Esophagus mucosa (tissue), 1 donor: Measurements from ENCODE around the gene DMAC2. TPM values are rescaled to one million over a fixed set of nuclear protein-coding genes. Genes with fewer than 3 reads are reported as not detected.
"Not testable (repeated sequence)": the region's sequence is repeated elsewhere in the genome, so short reads cannot be mapped to it uniquely, and the experiment has no call there.

Experiments
- ATAC-seq: fragments of 200-7000 bp; cut with Tn5 transposase; one replicate; pipeline ENCODE4 v1.9.1; 2020
- total RNA-seq: library from RNA; stranded (reverse); gene quantifications from one replicate; pipeline ENCODE4 v1.2.4, GENCODE V29; 2023
- donor health status: DM: yes; HTN: yes; CAD: no.

Gene DMAC2
- 34.6 TPM for total RNA-seq

GRCh38 chr19:41439441-41440222 is at the start of gene DMAC2:
Gene DMAC2 (minus strand): TSS chr19:41439912. CDS start chr19:41439899, 13 bp downstream.
- ATAC-seq, result peak; percentile 88

- ATAC-seq, result not testable (repeated sequence)
Observed at GRCh38 chr19:41486953-41487352, 47.2 kb upstream of the DMAC2 start.

DNA sequence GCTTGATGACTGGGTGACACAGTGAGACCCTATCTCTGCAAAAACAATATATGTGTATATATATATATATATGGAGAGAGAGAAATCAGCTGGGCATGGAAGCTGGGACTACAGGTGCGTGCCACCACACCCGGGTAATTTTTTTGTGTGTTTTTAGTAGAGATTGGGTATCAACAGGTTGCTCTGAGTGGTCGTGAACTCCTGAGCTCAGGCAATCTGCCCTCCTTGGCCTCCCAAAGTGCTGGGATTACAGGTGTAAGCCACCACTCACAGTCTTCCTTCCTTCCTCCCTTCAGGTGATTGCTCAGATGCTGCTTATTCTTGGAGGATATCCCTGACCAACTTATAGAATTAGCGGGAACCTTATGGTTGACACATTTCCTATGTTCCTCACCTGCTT is 45.1 kb upstream of the DMAC2 start:
- no peak for ATAC-seq

DNA sequence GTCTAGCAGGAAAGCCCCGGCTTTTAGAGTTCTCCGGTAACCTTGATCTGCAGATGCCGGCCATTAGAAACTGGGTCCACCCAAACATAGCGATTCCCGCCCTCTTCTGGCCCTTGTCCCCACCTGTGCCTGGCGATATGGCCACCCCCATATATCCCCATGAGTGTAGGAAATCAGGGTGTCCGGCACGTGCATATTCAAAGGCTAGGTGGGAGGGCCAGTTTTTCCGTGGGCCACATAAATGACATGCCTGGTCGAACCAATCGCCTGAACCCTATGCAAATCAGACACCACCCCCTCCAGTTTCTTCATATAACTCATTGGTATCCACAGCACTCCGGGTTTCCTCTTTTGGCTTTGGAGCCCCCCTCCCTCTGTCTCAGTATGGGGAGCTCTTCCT is 40.6 kb upstream of the DMAC2 start:
- ATAC-seq, result no peak

GRCh38 chr19:41479757-41480191 is 40.1 kb upstream of the DMAC2 start:
- peak; percentile 74 for ATAC-seq

DNA sequence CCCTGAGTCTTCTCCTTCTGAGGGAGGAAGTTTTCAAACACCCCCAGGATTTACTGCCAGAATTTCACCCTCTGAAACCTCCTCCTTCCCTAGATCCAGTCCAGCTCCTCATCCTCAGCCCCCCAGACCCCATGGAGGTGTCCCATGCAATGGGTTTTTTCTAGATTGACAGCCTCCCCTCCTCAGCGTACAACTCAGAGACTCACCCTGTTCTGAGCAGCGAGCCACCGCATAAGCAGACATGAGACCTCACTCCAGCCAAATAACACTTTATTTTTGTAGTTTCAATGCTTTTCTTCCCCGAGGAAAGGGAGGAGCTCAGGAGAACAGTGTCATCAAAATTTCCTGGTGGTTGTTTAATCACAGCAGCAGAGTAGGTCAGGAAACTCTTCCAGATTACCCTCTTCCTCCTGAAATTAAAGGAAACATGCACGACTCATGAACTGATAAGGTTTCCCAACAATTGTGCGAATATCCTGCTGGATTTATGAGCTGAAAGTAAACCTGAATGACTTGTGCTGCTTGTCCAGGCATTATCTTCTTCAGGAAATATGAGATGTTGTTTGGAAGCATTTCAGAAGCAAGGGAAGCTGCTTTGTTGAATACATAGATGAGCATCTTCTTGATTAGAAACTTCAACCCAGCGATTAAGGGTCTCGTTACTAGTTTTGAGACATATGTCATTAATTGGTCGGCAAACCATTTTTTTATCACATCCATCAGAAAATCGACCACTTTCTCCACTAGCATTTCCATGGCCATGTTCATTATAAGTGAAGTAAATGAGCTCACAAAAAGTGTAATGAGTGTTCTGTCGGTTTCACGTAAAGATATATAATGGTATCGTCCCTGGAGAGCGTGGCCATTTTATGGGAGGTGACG is 39.4 kb upstream of the DMAC2 start:
- peak; percentile 14 for ATAC-seq

DNA sequence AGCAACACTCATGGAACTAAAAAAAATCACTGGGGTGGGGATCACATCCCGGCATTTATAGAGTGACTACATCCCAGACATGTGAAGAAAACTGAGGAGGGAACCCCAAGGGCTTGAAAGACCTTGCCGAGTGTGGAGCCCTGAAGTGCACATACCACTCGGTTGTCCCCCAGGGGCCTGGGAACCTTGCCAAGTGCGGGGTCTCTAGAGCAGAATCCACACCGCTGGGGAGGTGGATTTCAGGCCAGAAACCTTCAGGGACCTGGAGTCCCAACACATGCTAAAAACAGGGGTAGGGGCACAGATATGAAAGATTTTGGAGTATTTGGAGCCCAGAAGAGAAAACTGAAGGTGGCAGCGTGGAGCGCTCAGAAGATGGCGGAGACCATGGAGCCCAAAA is 38.5 kb upstream of the DMAC2 start:
- ATAC-seq, result no peak

DNA sequence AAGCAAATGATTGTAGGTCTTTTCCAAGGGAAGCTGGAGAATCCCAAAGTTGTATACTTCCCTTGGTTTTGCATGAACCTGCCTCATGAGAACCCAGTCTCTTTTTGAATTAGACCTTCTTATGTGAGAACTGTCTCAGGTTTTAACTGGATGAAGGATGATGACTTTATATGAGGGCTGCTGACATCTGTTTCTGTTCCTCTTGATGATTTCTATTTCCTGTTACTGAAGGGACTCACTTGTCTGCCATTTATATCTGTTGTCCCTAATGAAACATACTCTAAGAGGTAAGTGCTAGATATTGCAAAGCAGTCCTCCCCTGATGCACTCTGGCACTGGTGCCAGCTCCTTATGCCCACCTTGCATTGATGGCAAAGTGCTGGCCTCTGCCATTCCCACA is 36.9 kb upstream of the DMAC2 start:
- no peak for ATAC-seq

DNA sequence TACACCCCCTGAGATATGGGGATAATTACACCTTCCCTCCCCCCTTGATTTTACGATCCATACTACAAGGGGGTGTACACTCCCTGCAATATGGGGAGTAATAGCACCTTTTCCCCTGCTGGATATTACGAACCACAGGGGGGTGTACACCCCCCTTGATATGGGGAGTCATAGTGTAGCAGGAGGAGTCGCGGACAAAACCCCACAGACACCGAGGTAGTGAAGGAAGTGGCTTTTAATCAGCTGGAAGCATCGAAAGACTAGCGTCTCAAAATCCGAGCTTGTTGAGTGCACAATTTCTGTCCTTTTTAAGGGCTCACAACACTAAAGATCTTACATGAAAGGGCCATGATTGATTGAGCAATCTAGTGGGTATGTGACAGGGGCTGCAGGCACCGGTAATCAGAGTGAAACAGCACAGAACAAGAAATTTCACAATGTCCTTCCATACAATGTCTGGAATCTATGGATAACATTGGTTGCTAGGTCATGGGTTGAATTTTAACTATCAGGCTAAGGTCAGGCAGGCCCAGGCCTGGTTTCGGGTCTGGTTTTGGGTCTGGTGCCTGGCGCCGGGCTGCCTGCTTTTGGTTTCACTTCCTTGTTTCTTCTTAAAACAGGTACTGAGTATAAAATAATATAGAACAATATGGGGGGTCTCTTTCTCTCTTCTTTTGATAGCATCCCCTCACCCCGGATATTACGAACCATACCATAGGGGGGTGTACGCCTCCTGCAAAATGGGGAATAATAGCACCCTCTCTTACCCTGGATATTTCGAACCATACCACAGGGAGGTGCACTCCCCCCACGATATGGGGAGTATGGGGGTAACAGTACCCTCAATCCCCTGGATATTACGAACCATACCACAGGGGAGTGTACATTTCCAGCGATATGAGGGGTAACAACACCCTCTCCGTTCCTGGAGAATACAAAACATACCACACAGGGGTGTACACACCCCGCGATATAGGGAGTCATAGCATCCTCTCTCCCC is 23.8 kb upstream of the DMAC2 start:
- peak; percentile 22 for ATAC-seq

DNA sequence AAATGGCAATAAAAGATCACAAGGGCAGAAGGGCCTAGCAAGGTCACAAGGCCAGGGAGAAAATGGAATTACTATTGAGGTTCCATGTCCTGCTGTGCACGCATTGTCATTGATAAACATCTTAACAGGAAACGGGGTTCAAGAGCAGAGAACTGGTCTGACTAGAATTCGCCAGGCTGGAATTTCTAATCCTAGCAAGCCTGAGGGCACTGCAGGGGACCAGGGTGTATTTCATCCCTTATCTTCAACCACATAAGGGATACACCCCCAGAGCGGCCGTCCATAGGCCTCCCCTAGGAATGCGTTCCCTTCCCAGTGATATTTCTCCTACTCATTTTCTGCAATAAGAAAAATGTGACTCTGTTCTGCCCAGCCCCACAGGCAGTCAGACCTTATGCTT is 22.8 kb upstream of the DMAC2 start:
- no peak for ATAC-seq

DNA sequence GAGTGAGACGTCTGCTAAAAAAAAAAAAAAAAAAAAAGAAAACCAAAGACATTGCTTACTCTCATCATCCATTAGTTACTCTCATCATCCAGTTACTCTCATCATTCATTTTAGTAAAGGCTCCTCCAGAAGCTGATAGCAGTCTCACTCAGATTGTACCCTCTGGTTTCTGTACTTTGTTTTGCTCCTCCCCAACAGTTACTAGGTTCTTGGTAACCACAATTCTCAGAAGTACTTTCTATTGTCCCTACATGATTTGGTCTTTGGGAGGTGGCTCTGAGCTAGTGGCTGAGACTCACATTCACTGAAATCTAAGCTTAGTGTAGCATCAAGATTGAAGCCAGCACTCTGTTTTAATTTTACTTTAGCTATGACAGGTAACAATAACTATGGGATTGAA is 17.5 kb upstream of the DMAC2 start:
- no peak for ATAC-seq

DNA sequence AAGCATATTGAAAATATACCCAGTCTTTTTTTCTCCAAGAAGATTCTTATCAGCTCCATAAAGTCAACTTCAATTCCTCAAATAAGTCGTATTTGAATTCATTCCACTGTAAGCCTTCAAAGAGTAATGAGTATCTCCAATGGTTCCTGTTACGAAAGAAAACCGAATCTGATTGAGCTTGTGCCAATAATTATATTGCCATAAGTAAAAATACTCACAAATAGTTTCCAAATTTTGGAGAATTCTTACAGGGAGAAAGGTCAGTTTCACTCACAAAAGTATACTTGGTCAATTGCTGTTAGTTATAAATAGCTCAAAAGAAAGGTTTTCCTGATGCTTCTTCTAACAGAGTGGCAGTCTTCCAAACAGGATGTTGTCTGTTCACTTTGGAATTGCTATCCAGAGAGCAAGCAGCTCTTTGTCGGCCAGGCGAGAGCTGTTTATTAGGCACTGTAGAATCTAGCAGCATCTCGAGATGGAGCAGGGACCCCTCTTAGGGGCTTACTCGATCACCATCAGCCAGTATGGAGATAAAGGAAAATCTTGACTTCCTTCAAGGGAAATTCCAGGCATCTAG is 16.7 kb upstream of the DMAC2 start:
- ATAC-seq, result no peak

GRCh38 chr19:41455936-41456335 is 16.2 kb upstream of the DMAC2 start:
- no peak for ATAC-seq

GRCh38 chr19:41452584-41453275 is 13.0 kb upstream of the DMAC2 start:
- no peak for ATAC-seq

- peak; percentile 7 for ATAC-seq
Observed at GRCh38 chr19:41449865-41450178, 10.1 kb upstream of the DMAC2 start.

- peak; percentile 81 for ATAC-seq
Observed at GRCh38 chr19:41449079-41449864, 9.6 kb upstream of the DMAC2 start.

GRCh38 chr19:41447732-41448332 is 8.1 kb upstream of the DMAC2 start:
- ATAC-seq, result no peak

DNA sequence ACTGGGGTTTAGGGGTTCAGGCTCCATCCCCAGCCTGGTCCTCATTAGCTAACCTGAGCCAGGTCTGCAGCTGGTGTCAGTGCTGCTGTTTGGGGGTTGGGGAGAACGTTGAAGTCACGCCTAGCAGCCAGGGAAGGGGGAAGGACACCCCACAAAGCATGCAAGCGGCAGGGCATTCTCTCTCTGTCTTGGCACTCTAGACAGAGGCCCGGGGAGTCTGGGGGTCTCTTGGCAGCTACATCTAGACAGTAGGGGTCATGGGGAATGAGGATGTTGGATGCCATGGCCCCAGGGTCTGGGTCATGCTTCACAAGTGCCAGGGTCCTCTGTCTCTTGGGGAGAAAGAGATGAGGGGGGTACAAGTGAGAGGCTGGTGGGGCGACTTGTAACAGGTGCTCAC is 5.9 kb upstream of the DMAC2 start:
- no peak for ATAC-seq

- no peak for ATAC-seq
Observed at GRCh38 chr19:41443813-41444455, 4.2 kb upstream of the DMAC2 start.
